Naive B cell (primary cell): ENCODE data around the gene GOLGA6D. TPM values are rescaled to one million over a fixed set of nuclear protein-coding genes. Genes with fewer than 3 reads are reported as not detected.
"Not testable (repeated sequence)": the region's sequence is repeated elsewhere in the genome, so short reads cannot be mapped to it uniquely, and the experiment has no call there.

Experiments used
- ATAC-seq, 2 donors: fragments of 150-1000 bp; cut with Tn5 transposase; 2 replicates each; pipeline ENCODE4 v1.10.0; 2021; ENCODE audit warnings: low read depth in 2 of 2, mild to moderate bottlenecking in 2 of 2, moderate library complexity in 2 of 2
- DNase-seq: peaks from one replicate; pipeline ENCODE4 v3.0.0; 2022
- H3K27ac Mint-ChIP-seq, 6 donors: one replicate each; pipeline ENCODE4 v1.8.0; 2020 to 2022; ENCODE audit warnings: mild to moderate bottlenecking in 6 of 6, mixed read lengths in 6 of 6, moderate library complexity in 5 of 6, inconsistent platforms in 2 of 6
- H3K27me3 Mint-ChIP-seq, 3 donors: one replicate each; pipeline ENCODE4 v1.8.0; 2021 to 2022; ENCODE audit warnings: mixed read lengths in 3 of 3, mild to moderate bottlenecking in 1 of 3
- H3K36me3 Mint-ChIP-seq, 2 donors: one replicate each; pipeline ENCODE4 v1.8.0; 2020 to 2022; ENCODE audit warnings: mixed read lengths in 2 of 2, inconsistent platforms in 1 of 2, mild to moderate bottlenecking in 1 of 2
- H3K4me1 Mint-ChIP-seq, 3 donors: one replicate each; pipeline ENCODE4 v1.8.0; 2020 to 2022; ENCODE audit warnings: mixed read lengths in 3 of 3, inconsistent platforms in 1 of 3, mild to moderate bottlenecking in 1 of 3, moderate library complexity in 1 of 3
- H3K4me3 Mint-ChIP-seq, 8 donors: one replicate each; pipeline ENCODE4 v1.8.0; 2020 to 2022; ENCODE audit warnings: mild to moderate bottlenecking in 8 of 8, mixed read lengths in 8 of 8, moderate library complexity in 8 of 8, inconsistent platforms in 2 of 8
- H3K9me3 Mint-ChIP-seq, 7 donors: one replicate each; pipeline ENCODE4 v1.8.0; 2020 to 2022; ENCODE audit warnings: mixed read lengths in 7 of 7, mild to moderate bottlenecking in 5 of 7, inconsistent platforms in 2 of 7, moderate library complexity in 1 of 7
- polyA plus RNA-seq, 6 donors: library from polyadenylated mRNA; unstranded; fragments of 300-500 nt; fragmentation: Illumina TruSeq; gene quantifications; one replicate each; pipeline ENCODE4 v1.2.3, GENCODE V29; 2021; ENCODE audit warnings: low read depth in 6 of 6

Gene GOLGA6D
- polyA plus RNA-seq, 6 donors from 2014 or later: 0.10 TPM; not detected in 5

DNA sequence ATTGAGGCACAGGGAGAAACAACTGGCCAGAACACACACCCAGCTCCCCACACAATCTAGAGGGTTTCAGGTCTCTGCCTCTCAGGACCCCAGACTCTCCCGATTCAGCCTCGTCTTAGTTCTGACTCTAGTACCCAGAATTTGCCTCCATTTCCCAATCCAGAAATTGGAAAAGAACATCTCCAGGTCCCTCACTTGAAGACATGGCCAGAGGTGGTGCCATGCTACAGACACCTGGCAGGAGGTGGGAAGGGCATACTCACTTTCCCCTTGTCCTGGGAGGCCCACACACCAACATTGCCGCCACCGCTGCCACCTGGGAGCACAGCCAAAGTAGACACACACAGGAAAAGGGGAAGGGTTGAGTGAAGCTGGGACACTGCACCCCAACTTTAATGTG, 20.1 kb downstream of the GOLGA6D start:
- ATAC-seq, DNase-seq, H3K4me1 Mint-ChIP-seq, H3K9me3 Mint-ChIP-seq, H3K4me3 Mint-ChIP-seq, H3K27ac Mint-ChIP-seq, H3K36me3 Mint-ChIP-seq: not testable (repeated sequence)
- H3K27me3 Mint-ChIP-seq: peaks cover 7 to 53% (median 45%) of the 10 kb centered on the region in 3 donors

DNA sequence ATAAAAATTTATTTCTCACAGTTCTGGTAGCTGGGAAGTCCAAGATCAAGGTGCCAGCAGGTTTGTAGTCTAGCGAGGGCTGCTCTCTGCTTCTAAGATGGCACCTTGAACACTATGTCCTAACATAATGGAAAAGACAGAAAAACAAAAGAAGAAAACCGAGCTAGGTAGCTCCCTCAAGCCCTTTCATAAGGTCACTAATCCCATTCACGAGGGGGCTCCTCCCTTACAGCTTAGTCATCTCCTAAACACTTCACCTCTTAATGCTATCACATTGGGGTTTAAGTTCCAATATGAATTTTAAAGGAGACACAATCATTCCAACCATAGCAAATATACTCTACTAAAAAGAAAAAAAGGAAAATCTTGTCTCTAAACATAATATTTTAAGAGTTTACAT, 23.6 kb downstream of the GOLGA6D start:
- DNase-seq: no peak
- ATAC-seq: no peak
- no peak overlapping the region for H3K27ac Mint-ChIP-seq
- H3K27me3 Mint-ChIP-seq: peaks cover 19 to 65% (median 48%) of the 10 kb centered on the region in 3 donors
- peaks cover 2 to 5% (median 4%) of the 10 kb centered on the region in 3 donors for H3K4me1 Mint-ChIP-seq
- no peaks in the 10 kb centered on the region for H3K9me3 Mint-ChIP-seq
- H3K36me3 Mint-ChIP-seq: no peaks in the 10 kb centered on the region
- H3K4me3 Mint-ChIP-seq: peak overlapping the region in 1 of 8 donors; percentile 18

DNA sequence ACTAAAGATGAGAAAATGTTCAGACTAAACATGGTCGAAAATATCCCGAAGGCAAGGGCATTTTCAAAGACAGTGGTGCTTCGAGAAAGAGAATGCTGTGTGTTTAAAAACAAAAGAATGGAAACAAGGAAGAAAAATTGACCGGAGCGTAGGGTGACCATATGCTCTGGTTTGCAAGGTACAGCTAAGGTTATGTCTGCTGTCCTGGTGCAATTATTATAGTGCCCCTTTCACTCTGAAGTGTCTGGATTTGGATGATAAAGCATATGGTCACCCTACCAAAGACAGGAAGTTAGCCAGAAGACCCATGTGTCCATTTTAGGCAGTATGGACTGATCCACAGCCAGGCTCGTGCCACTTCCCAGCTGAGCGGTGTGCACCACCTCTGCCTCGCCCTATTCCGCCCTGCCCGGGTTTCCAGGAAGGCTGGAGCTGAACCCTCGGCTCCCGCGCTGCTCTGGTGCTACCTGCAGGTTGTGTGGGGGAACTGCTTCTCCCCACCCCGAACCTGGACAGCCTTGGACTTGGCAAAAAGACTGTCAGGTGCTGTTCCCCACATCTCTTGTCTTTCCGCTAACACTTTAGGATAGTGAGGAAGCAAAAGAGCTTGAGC, 25.2 kb downstream of the GOLGA6D start:
- ATAC-seq (peak; percentile 50 to 67), DNase-seq (no peak)
- Mint-ChIP-seq H3K4me3 (no peak overlapping the region), H3K36me3 (no peaks in the 10 kb centered on the region), H3K27ac (no peak overlapping the region), H3K27me3 (peaks cover 23 to 73% (median 56%) of the 10 kb centered on the region in 3 donors), H3K4me1 (peaks cover 2 to 5% (median 4%) of the 10 kb centered on the region in 3 donors), H3K9me3 (no peaks in the 10 kb centered on the region)

DNA sequence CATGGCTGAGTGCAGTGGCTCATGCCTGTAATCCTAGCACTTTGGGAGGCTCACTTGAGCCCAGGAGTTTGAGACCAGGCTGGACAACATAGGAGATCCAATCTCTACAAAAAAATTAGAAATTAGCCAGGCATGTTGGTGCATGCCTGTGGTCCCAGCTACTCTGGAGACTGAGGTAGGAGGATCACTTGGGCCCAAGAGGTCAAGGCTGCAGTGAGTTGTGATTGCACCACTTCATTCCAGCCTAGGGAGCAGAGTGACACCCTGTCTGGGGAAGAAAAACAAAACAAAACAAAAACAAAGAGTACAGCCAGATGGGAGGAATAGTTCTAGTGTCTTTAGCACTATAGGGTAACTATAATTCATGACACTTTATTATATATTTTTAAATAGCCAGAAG, 27.1 kb downstream of the GOLGA6D start:
- Mint-ChIP-seq H3K9me3 (no peaks in the 10 kb centered on the region), H3K4me3 (no peak overlapping the region), H3K36me3 (no peaks in the 10 kb centered on the region), H3K27me3 (peaks cover 18 to 60% (median 42%) of the 10 kb centered on the region in 3 donors), H3K27ac (peak overlapping the region in 1 of 6 donors; percentile 63), H3K4me1 (peaks cover 2 to 5% (median 4%) of the 10 kb centered on the region in 3 donors)
- ATAC-seq: no peak
- DNase-seq: no peak

DNA sequence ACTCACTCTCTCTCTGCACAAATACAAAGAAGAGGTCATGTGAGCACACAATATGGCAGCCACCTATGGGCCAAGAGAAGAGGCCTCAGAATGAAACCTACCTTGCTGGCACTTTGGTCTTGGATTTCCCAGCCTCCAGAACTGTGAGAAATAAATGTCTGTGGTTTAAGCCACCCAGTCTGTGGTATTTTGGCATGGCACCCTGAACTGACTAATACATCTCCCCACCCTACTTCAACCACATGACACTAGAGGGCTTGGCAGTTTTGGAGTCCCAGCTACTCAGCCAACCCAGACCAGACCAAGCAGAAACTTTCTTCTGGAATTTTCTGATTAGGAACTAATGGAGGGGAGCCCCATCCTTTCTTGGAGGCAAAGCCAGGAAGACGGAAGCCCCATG, 29.9 kb downstream of the GOLGA6D start:
- not testable (repeated sequence) for H3K9me3 Mint-ChIP-seq, DNase-seq, H3K36me3 Mint-ChIP-seq, H3K4me3 Mint-ChIP-seq, H3K27ac Mint-ChIP-seq, ATAC-seq, H3K4me1 Mint-ChIP-seq
- peaks cover 15 to 32% (median 23%) of the 10 kb centered on the region in 3 donors for H3K27me3 Mint-ChIP-seq

DNA sequence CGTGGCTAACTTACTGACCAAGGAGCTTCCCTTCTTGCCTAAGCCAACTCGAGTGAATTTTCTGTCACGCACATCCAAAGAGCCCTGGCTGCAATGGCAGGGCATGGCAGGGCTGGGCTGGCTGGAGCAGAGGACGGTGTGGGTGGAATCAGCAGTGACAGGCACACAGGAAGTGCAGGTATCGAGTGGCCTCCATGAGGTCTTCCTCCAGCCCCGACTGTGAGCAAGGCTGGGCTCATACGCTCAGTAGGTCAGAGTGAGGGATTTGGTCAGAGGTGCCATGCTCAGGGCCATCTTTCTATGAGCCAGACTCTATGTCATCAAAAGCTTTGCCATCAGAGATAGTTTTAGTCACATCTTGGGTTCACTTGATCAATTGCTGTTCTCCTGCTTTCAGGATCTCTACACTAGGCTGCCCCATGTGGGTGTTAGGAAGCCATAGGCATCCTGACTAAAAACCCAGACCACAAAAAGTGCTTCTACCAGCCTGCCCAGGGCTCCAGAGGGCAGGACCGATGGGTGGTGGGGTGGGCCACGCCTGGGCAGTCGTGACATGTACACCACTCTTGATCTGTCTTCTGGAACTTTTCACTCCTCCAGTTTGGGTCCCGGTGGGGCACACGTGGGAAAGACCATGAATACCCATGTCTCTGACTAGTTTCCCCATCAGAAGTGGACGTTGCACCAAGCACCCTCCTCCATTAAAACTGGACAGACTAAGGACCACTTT, 30.6 kb downstream of the GOLGA6D start:
- Mint-ChIP-seq H3K27me3 (peaks cover 13 to 25% (median 16%) of the 10 kb centered on the region in 3 donors), H3K9me3 (no peaks in the 10 kb centered on the region), H3K4me1 (peaks cover 0 to 2% (median 0%) of the 10 kb centered on the region in 3 donors), H3K36me3 (no peaks in the 10 kb centered on the region), H3K27ac (no peak overlapping the region), H3K4me3 (no peak overlapping the region)
- no peak for DNase-seq
- ATAC-seq: no peak

DNA sequence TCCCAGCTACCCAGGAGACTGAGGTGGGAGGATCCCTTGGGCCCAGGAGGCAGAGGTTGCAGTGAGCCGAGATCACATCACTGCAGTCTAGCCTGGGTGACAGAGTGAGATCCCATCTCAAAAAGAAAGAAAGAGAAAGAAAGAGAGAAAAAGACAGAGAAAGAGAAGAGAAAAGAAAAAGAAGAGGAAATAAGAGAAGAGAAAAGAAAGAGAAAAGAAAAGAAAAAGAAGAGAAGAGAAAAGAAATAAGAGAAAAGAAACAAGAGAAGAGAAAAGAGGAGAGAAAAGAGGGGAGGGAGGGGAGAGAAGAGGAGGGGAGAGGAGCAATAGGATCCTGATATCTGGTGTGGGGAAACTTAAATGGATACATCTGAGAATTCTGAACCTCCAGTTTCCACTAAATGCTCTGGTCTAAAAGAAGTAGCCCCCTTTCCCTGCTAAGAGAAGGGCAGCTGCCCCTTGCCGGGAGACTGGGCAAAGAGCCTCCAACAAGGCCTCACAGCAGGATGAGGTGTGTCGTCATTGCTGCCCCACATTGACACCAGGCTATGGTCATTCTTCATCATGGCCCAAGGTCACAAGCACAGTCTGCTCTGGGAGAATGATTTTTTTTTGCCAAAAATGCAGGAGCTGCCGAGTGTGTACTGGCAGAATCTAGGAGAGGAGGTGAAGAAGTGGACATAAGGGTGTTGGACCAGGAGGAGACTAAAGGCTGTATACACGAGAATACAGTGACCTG, 32.1 kb downstream of the GOLGA6D start:
- DNase-seq (no peak), ATAC-seq (no peak)
- no peaks in the 10 kb centered on the region for H3K4me1 Mint-ChIP-seq
- H3K36me3 Mint-ChIP-seq: no peaks in the 10 kb centered on the region
- no peak overlapping the region for H3K27ac Mint-ChIP-seq
- H3K27me3 Mint-ChIP-seq: peaks cover 10 to 16% (median 11%) of the 10 kb centered on the region in 3 donors
- peak overlapping the region in 1 of 8 donors; percentile 67 for H3K4me3 Mint-ChIP-seq
- H3K9me3 Mint-ChIP-seq: no peaks in the 10 kb centered on the region

DNA sequence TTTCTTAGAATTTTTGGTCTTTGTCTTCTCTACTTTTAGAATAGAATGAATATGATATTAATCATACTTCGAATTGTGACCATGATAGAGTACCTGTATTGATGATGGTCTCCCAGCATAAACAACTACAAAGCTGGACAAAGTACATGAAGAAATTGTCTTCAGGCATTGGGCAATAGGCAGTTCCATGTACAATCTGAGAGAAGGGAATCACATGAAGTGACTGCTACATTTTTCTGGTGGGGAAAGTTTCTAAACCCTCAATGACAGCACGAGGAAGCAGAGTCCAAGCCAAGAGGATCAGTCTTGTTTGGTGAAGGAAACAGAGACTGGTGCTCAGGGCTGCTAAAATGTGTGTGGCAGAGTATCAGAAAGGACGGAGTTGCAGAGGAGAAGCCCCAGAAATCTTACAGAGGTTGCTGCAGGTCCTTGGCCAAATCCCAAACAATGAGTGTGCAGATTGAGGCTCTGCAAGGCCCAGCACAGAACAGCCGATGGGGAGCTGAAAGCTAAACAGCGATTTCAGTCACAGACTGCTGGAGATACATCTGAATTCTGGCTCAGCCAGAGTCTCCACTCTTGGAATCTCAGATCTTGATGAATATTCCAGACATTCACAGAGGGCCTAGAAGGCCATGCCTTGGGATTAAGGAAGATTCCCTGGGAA, 36.7 kb downstream of the GOLGA6D start:
- H3K4me3 Mint-ChIP-seq, H3K4me1 Mint-ChIP-seq, ATAC-seq, H3K9me3 Mint-ChIP-seq, H3K36me3 Mint-ChIP-seq, DNase-seq, H3K27ac Mint-ChIP-seq: not testable (repeated sequence)
- H3K27me3 Mint-ChIP-seq: peaks cover 7 to 16% (median 9%) of the 10 kb centered on the region in 3 donors

DNA sequence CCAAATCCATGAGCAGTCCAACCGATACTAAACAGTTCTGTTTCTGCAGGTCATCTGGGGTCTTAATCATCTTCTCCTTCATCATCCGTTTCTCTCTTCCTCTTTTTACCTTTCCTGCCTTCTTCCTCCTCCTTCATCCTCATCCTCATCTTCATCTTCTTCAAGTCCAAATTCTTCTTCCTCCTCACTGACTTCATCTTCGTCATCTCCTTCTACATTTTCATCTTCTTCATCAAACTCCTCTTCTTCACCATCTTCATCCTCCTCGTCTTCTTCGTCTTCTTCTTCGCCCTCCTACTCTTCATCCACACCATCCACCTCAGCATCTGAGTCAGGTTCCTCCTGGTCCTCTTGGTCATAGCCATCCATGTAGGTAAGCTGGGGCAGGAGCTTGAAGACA, 39.1 kb downstream of the GOLGA6D start:
- Mint-ChIP-seq H3K27ac (peak overlapping the region in 2 of 6 donors; percentile 0 to 67), H3K9me3 (no peaks in the 10 kb centered on the region), H3K27me3 (peaks cover 7 to 17% (median 9%) of the 10 kb centered on the region in 3 donors), H3K4me1 (no peaks in the 10 kb centered on the region), H3K4me3 (no peak overlapping the region), H3K36me3 (no peaks in the 10 kb centered on the region)
- DNase-seq (no peak), ATAC-seq (no peak)

DNA sequence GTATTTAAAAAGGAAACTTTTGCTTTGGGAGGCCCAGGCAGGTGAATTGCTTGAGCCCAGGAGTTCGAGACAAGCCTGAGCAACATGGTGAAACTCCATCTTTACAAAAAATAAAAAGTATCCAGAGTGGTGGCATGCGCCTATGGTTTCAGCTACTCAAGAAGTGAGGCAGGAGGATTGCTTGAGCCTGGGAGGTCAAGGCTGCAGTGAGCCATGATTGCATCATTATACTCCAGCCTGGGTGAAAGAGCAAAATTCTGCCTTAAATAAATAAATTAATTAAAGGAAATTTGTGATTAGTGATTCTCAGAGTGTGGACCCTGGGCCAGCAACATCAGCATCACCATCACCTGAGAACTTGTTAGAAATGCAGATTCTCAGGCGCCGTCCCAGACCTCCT, 43.3 kb downstream of the GOLGA6D start:
- Mint-ChIP-seq H3K27ac (no peak overlapping the region), H3K36me3 (no peaks in the 10 kb centered on the region), H3K27me3 (peaks cover 9 to 25% (median 16%) of the 10 kb centered on the region in 3 donors), H3K4me1 (peaks cover 0 to 6% (median 0%) of the 10 kb centered on the region in 3 donors), H3K4me3 (no peak overlapping the region), H3K9me3 (no peaks in the 10 kb centered on the region)
- no peak for ATAC-seq
- no peak for DNase-seq

DNA sequence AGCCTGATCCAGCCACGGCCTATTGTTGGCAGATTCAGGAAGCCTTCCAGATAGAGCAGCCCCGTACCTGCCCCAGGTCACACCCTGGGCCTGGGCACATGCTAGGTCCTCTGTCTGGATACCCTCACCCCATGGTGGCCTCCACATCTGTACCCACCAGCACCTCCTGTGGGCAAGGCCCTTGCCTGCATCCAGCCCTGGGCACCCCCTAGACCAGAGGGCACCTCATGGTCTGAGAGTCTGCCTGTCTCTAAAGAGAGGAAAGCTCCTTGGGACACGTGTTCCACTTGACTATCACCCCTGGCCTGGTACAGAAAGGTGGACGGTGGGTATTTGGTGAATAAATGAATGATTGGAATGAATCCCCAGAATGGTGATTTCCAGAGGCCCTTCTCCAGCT, 44.4 kb downstream of the GOLGA6D start:
- DNase-seq: no peak
- peaks cover 4 to 18% (median 10%) of the 10 kb centered on the region in 3 donors for H3K27me3 Mint-ChIP-seq
- H3K4me3 Mint-ChIP-seq: no peak overlapping the region
- no peak for ATAC-seq
- peak overlapping the region in 1 of 6 donors; percentile 39 for H3K27ac Mint-ChIP-seq
- peaks cover 0 to 6% (median 0%) of the 10 kb centered on the region in 3 donors for H3K4me1 Mint-ChIP-seq
- no peaks in the 10 kb centered on the region for H3K36me3 Mint-ChIP-seq
- H3K9me3 Mint-ChIP-seq: no peaks in the 10 kb centered on the region

DNA sequence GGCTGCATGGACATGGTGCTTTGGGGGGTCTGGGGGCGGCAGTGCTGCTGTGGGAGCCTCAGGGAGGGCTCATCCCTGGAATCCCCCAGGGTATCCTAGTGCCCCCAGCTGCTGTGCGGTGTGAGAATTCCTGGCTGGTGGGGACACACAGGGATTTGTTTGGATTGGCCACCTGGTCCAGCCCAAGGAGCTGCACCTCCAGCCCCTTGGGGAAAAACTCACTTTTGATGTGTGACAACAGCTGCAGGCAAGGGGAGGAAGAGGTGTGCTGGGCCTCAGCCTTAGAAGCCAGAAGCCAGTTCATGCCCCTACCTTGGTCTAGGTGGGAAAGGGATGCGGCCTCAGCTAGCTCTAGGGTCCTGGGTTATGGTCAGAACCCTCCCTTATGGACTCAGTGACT, 44.9 kb downstream of the GOLGA6D start:
- H3K27me3 Mint-ChIP-seq: peaks cover 4 to 16% (median 8%) of the 10 kb centered on the region in 3 donors
- peak overlapping the region in 1 of 6 donors; percentile 39 for H3K27ac Mint-ChIP-seq
- DNase-seq: no peak
- no peak for ATAC-seq
- H3K36me3 Mint-ChIP-seq: no peaks in the 10 kb centered on the region
- H3K4me3 Mint-ChIP-seq: no peak overlapping the region
- peaks cover 0 to 6% (median 0%) of the 10 kb centered on the region in 3 donors for H3K4me1 Mint-ChIP-seq
- H3K9me3 Mint-ChIP-seq: no peaks in the 10 kb centered on the region
